ENCODE results near the gene NLGN1.
"Not testable (repeated sequence)": the region's sequence is repeated elsewhere in the genome, so short reads cannot be mapped to it uniquely, and the experiment has no call there.

The NLGN1 gene

GRCh38 chr3:173429527-173429926 lies 32.0 kb downstream of the NLGN1 start:
- no peak for DNase-seq (ENCODE audit: low read depth, low spot score)

- no peak for DNase-seq (ENCODE audit: low read depth, low spot score)
Observed at GRCh38 chr3:173430576-173430975, 33.0 kb downstream of the NLGN1 start.

GRCh38 chr3:173439004-173439403 lies 41.5 kb downstream of the NLGN1 start:
- no peak for DNase-seq (ENCODE audit: low read depth, low spot score)

GRCh38 chr3:173440514-173440913 lies 43.0 kb downstream of the NLGN1 start:
- no peak for DNase-seq (ENCODE audit: low read depth, low spot score)

GRCh38 chr3:173451561-173451960 lies 54.0 kb downstream of the NLGN1 start:
- DNase-seq (ENCODE audit: low read depth, low spot score), result not testable (repeated sequence)

- DNase-seq (ENCODE audit: low read depth, low spot score), result no peak
Observed at GRCh38 chr3:173463250-173463649, 65.7 kb downstream of the NLGN1 start.

GRCh38 chr3:173465112-173465511 lies 67.6 kb downstream of the NLGN1 start:
- no peak for DNase-seq (ENCODE audit: low read depth, low spot score)

GRCh38 chr3:173465898-173466678 lies 68.5 kb downstream of the NLGN1 start:
- no peak for DNase-seq (ENCODE audit: low read depth, low spot score)

GRCh38 chr3:173467501-173467900 lies 70.0 kb downstream of the NLGN1 start:
- no peak for DNase-seq (ENCODE audit: low read depth, low spot score)

- no peak for DNase-seq (ENCODE audit: low read depth, low spot score)
Observed at GRCh38 chr3:173473237-173473636, 75.7 kb downstream of the NLGN1 start.

GRCh38 chr3:173479301-173479700 lies 81.8 kb downstream of the NLGN1 start:
- DNase-seq (ENCODE audit: low read depth, low spot score), result no peak

- DNase-seq (ENCODE audit: low read depth, low spot score), result no peak
Observed at GRCh38 chr3:173501931-173502489, 104.5 kb downstream of the NLGN1 start.

- DNase-seq (ENCODE audit: low read depth, low spot score), result peak; percentile 37
Observed at GRCh38 chr3:173502983-173503568, 105.5 kb downstream of the NLGN1 start.

GRCh38 chr3:173510565-173510964 lies 113.0 kb downstream of the NLGN1 start:
- DNase-seq (ENCODE audit: low read depth, low spot score), result no peak

- DNase-seq (ENCODE audit: low read depth, low spot score), result no peak
Observed at GRCh38 chr3:173513123-173513522, 115.6 kb downstream of the NLGN1 start.

GRCh38 chr3:173529062-173529711 lies 131.6 kb downstream of the NLGN1 start:
- DNase-seq (ENCODE audit: low read depth, low spot score), result no peak

- DNase-seq (ENCODE audit: low read depth, low spot score), result no peak
Observed at GRCh38 chr3:173531602-173532001, 134.1 kb downstream of the NLGN1 start.

- DNase-seq (ENCODE audit: low read depth, low spot score), result no peak
Observed at GRCh38 chr3:173538410-173538809, 140.9 kb downstream of the NLGN1 start.

- DNase-seq (ENCODE audit: low read depth, low spot score), result not testable (repeated sequence)
Observed at GRCh38 chr3:173545590-173545989, 148.0 kb downstream of the NLGN1 start.

GRCh38 chr3:173547070-173547469 lies 149.5 kb downstream of the NLGN1 start:
- no peak for DNase-seq (ENCODE audit: low read depth, low spot score)

- DNase-seq (ENCODE audit: low read depth, low spot score), result no peak
Observed at GRCh38 chr3:173548261-173548660, 150.7 kb downstream of the NLGN1 start.

- DNase-seq (ENCODE audit: low read depth, low spot score), result no peak
Observed at GRCh38 chr3:173552526-173552925, 155.0 kb downstream of the NLGN1 start.

Data from smooth muscle cell of the brain vasculature (primary cell).